H1 (cell line): ENCODE measurements around the gene CACNA1A. TPM values are rescaled to one million over a fixed set of nuclear protein-coding genes. Genes with fewer than 3 reads are reported as not detected.

Experiments
- CTCF ChIA-PET: fragments of 300-600 bp; sonication (Branson Sonifier 250); formaldehyde crosslinking; loops from one replicate; lab custom pipeline; 2021; ENCODE audit not compliant: partially characterized antibody; lab: Charles Lee
- POLR2A ChIA-PET: fragments of 300-600 bp; sonication (Branson Sonifier 250); formaldehyde crosslinking; loops from one replicate; lab custom pipeline; 2021; ENCODE audit warnings: inconsistent platforms; ENCODE audit not compliant: partially characterized antibody; lab: Charles Lee
- DNase-seq, 2 experiments: peaks; one replicate each; pipeline versions ENCODE4 v3.0.0 to v3.0.0-alpha.2; 2010 to 2022; ENCODE audit warnings: low spot score in 2 of 2, low read depth in 1 of 2, mixed read lengths in 1 of 2
- FAIRE-seq: peaks from 2 replicates; lab custom pipeline; 2011; peaks lifted over from hg19 to GRCh38; lab: Jason Lieb, UNC
- H2AFZ ChIP-seq: 2 replicates; pipeline ENCODE4 v1.8.1; 2012; ENCODE audit warnings: low read length, inconsistent platforms
- H2AK5ac ChIP-seq: 2 replicates; pipeline ENCODE4 v1.6.1; 2013; ENCODE audit warnings: low read depth, low read length
- H2BK120ac ChIP-seq: replicated peaks from 2 replicates; pipeline ENCODE3; 2013; ENCODE audit warnings: low read depth, low read length, inconsistent platforms
- H2BK12ac ChIP-seq: 2 replicates; pipeline ENCODE4 v1.6.1; 2013; ENCODE audit warnings: low read depth, low read length
- H2BK15ac ChIP-seq: 2 replicates; pipeline ENCODE4 v1.6.1; 2013; ENCODE audit warnings: low read length
- H2BK20ac ChIP-seq: 2 replicates; pipeline ENCODE4 v1.6.1; 2013; ENCODE audit warnings: low read length
- H2BK5ac ChIP-seq: 2 replicates; pipeline ENCODE4 v1.6.1; 2013; ENCODE audit warnings: low read depth, low read length
- H3K14ac ChIP-seq: 2 replicates; pipeline ENCODE4 v1.6.1; 2013; ENCODE audit warnings: inconsistent platforms; ENCODE audit not compliant: insufficient read length
- H3K18ac ChIP-seq: 2 replicates; pipeline ENCODE4 v1.6.1; 2013; ENCODE audit warnings: low read length; ENCODE audit errors: extremely low read depth
- H3K23ac ChIP-seq: 2 replicates; pipeline ENCODE4 v1.6.1; 2013; ENCODE audit warnings: inconsistent platforms; ENCODE audit not compliant: insufficient read length
- H3K23me2 ChIP-seq: 2 replicates; pipeline ENCODE4 v1.6.1; 2013; ENCODE audit warnings: low read depth, low read length
- H3K27ac ChIP-seq: 2 replicates; pipeline ENCODE4 v1.6.1; 2011; ENCODE audit warnings: low read depth, low read length, inconsistent platforms
- H3K27me3 ChIP-seq, 4 experiments: replicated peaks in 1 of 4; 1 replicate in 1 of 4; 2 replicates in 3 of 4; pipeline versions ENCODE4 v1.6.1 to v1.8.1; 2011 to 2013; ENCODE audit warnings: low read length in 3 of 4, mild to moderate bottlenecking in 3 of 4, inconsistent platforms in 2 of 4, mixed read lengths in 2 of 4, moderate library complexity in 1 of 4; ENCODE audit not compliant: control insufficient read depth in 3 of 4, insufficient read depth in 3 of 4; ENCODE audit errors: extremely low read depth in 1 of 4
- H3K36me3 ChIP-seq, 4 experiments: 2 replicates each; pipeline versions ENCODE4 v1.6.1 to v1.8.1; 2011 to 2013; ENCODE audit warnings: mild to moderate bottlenecking in 4 of 4, low read length in 3 of 4, moderate library complexity in 2 of 4, control low read depth in 1 of 4, inconsistent platforms in 1 of 4; ENCODE audit not compliant: insufficient read depth in 4 of 4, control insufficient read depth in 2 of 4
- H3K4ac ChIP-seq: replicated peaks from 2 replicates; pipeline ENCODE3; 2013; ENCODE audit warnings: low read length, low read depth, mixed read lengths, inconsistent platforms; ENCODE audit not compliant: insufficient read length
- H3K4me1 ChIP-seq, 4 experiments: replicated peaks in 1 of 4; 1 replicate in 1 of 4; 2 replicates in 3 of 4; pipeline versions ENCODE4 v1.6.1 to v1.8.1; 2011 to 2013; ENCODE audit warnings: low read length in 3 of 4, inconsistent platforms in 2 of 4, mixed read lengths in 1 of 4; ENCODE audit not compliant: insufficient read depth in 4 of 4, control insufficient read depth in 3 of 4
- H3K4me2 ChIP-seq, 2 experiments: 2 replicates each; pipeline versions ENCODE4 v1.6.1 to v1.8.1; 2011 to 2013; ENCODE audit warnings: low read depth in 2 of 2, low read length in 2 of 2, control low read depth in 1 of 2, inconsistent platforms in 1 of 2, mild to moderate bottlenecking in 1 of 2; ENCODE audit not compliant: insufficient read depth in 1 of 2
- H3K4me3 ChIP-seq, 4 experiments: fragments of 200-600, 300-600 bp in 1 of 4; sonication (generic), shearing (Covaris generic), sonication (Bioruptor Twin) in 1 of 4; 2 replicates each; pipeline versions ENCODE4 v1.5.1 to v1.8.1; 2011 to 2016; ENCODE audit warnings: low read length in 4 of 4, low read depth in 3 of 4, control low read depth in 2 of 4, inconsistent platforms in 2 of 4, mild to moderate bottlenecking in 2 of 4, mixed read lengths in 1 of 4, moderate library complexity in 1 of 4; ENCODE audit not compliant: insufficient read depth in 2 of 4; ENCODE audit errors: extremely low read depth in 1 of 4
- H3K56ac ChIP-seq: replicated peaks from 2 replicates; pipeline ENCODE3; 2013; ENCODE audit warnings: low read depth, mild to moderate bottlenecking, mixed read lengths, low read length, inconsistent platforms; ENCODE audit not compliant: insufficient read length
- H3K79me1 ChIP-seq: 2 replicates; pipeline ENCODE4 v1.6.1; 2013; ENCODE audit warnings: low read depth, low read length, control low read depth
- H3K79me2 ChIP-seq, 2 experiments: 2 replicates each; pipeline versions ENCODE4 v1.6.1 to v1.8.1; 2012 to 2013; ENCODE audit warnings: low read length in 2 of 2, mild to moderate bottlenecking in 2 of 2, inconsistent platforms in 1 of 2; ENCODE audit not compliant: insufficient read depth in 2 of 2, control insufficient read depth in 1 of 2
- H3K9ac ChIP-seq, 4 experiments: replicated peaks in 1 of 4; 1 replicate in 1 of 4; 2 replicates in 3 of 4; pipeline versions ENCODE4 v1.6.1 to v1.8.1; 2011 to 2013; ENCODE audit warnings: low read depth in 3 of 4, low read length in 3 of 4, control low read depth in 2 of 4, mild to moderate bottlenecking in 2 of 4, moderate library complexity in 2 of 4, inconsistent platforms in 1 of 4; ENCODE audit errors: extremely low read depth in 1 of 4
- H3K9me3 ChIP-seq, 2 experiments: 2 replicates each; pipeline versions ENCODE4 v1.6.1 to v1.8.1; 2012 to 2013; ENCODE audit warnings: mild to moderate bottlenecking in 2 of 2, moderate library complexity in 2 of 2, control low read depth in 1 of 2, inconsistent platforms in 1 of 2, low read depth in 1 of 2, low read length in 1 of 2, mixed read lengths in 1 of 2; ENCODE audit not compliant: insufficient read depth in 2 of 2
- H4K20me1 ChIP-seq, 2 experiments: replicated peaks in 1 of 2; 2 replicates each; pipeline versions ENCODE3 to v1.8.1; 2011 to 2013; ENCODE audit warnings: inconsistent platforms in 2 of 2, low read length in 2 of 2, mild to moderate bottlenecking in 1 of 2; ENCODE audit not compliant: insufficient read depth in 2 of 2, control insufficient read depth in 1 of 2
- H4K5ac ChIP-seq: 2 replicates; pipeline ENCODE4 v1.6.1; 2013; ENCODE audit warnings: low read length, low read depth, mixed read lengths, inconsistent platforms; ENCODE audit not compliant: insufficient read length
- H4K8ac ChIP-seq: 2 replicates; pipeline ENCODE4 v1.8.0; 2013; ENCODE audit warnings: mild to moderate bottlenecking, moderate library complexity, low read length, inconsistent platforms; ENCODE audit not compliant: insufficient read depth; ENCODE audit errors: extremely low read depth
- H4K91ac ChIP-seq: replicated peaks from 2 replicates; pipeline ENCODE3; 2013; ENCODE audit warnings: low read length, mixed read lengths, inconsistent platforms; ENCODE audit not compliant: insufficient read length
- CBX8 ChIP-seq: fragments of 300-800, 300-1000 bp; sonication (generic); IDR thresholded peaks from 2 replicates; pipeline ENCODE4 v1.7.1; 2016; ENCODE audit warnings: low read depth, low read length, borderline replicate concordance
- CTCF ChIP-seq, 3 experiments: IDR thresholded peaks; 1 replicate in 2 of 3; 2 replicates in 1 of 3; pipeline versions ENCODE4 v1.5.1 to v1.6.1; 2011; ENCODE audit warnings: low read length in 3 of 3, mild to moderate bottlenecking in 3 of 3, inconsistent platforms in 2 of 3, low read depth in 1 of 3, moderate library complexity in 1 of 3; ENCODE audit not compliant: insufficient read depth in 1 of 3; ENCODE audit errors: control extremely low read depth in 1 of 3
- JUND ChIP-seq: IDR thresholded peaks from 2 replicates; pipeline ENCODE4 v1.6.1; 2011; ENCODE audit warnings: mild to moderate bottlenecking, improper control_type of control experiment, low read length
- PHF8 ChIP-seq: fragments of 200-600 bp; sonication (generic); conservative IDR thresholded peaks from 2 replicates; pipeline ENCODE4 v1.7.1; 2012; ENCODE audit warnings: low read depth, mild to moderate bottlenecking, inconsistent platforms, low read length, moderate library complexity
- YY1 ChIP-seq: IDR thresholded peaks from 2 replicates; pipeline ENCODE4 v1.6.1; 2011; ENCODE audit warnings: low read depth, mild to moderate bottlenecking, low read length
- WGBS, 2 experiments: shearing (Covaris generic) in 1 of 2; methylation state at CpG; one replicate each; pipeline versions ENCODE4 v1.1.6 to v1.1.7; 2013 to 2015; ENCODE audit warnings: low lambda C conversion rate in 2 of 2, mixed read lengths in 2 of 2, inconsistent platforms in 1 of 2, low coverage in 1 of 2, missing lambda C conversion rate in 1 of 2; ENCODE audit not compliant: insufficient replicate concordance in 2 of 2, insufficient coverage in 1 of 2, insufficient read length in 1 of 2; ENCODE audit errors: extremely low coverage in 1 of 2, missing lambda C conversion rate in 1 of 2; 5-methylcytosine and 5-hydroxymethylcytosine counted together
- polyA plus RNA-seq, 7 experiments: library from polyadenylated mRNA; depleted of rRNA in 3 of 7; stranded (reverse) in 5 of 7; unstranded in 2 of 7; fragments of >200 nt in 5 of 7; fragments of 200-250 nt in 2 of 7; gene quantifications; 1 replicate in 5 of 7; 2 replicates in 1 of 7; 4 replicates in 1 of 7; pipeline versions ENCODE4 v1.2.1 to v1.2.3, GENCODE V29; 2011 to 2013; ENCODE audit warnings: missing spikeins in 2 of 7, mixed read lengths in 2 of 7
- total RNA-seq: library from RNA; stranded (reverse); fragmentation: NEBNext Ultra II Directional; extraction: Animal tissue kit (Norgen Biotek cat#: 25700); gene quantifications from 2 replicates; pipeline ENCODE4 v1.2.1, GENCODE V29; 2021
- TF ChIP-seq, protein P1 (sequence below): IDR thresholded peaks from 2 replicates; pipeline ENCODE4 v1.6.1; 2011; ENCODE audit warnings: low read length, improper control_type of control experiment

CACNA1A gene
- total and polyA plus RNA-seq, 2 of the 8 experiments (the other 6 are each of a cell fraction or from before 2014, with no cell fraction given) = 10.7 to 25.3 TPM

DNA sequence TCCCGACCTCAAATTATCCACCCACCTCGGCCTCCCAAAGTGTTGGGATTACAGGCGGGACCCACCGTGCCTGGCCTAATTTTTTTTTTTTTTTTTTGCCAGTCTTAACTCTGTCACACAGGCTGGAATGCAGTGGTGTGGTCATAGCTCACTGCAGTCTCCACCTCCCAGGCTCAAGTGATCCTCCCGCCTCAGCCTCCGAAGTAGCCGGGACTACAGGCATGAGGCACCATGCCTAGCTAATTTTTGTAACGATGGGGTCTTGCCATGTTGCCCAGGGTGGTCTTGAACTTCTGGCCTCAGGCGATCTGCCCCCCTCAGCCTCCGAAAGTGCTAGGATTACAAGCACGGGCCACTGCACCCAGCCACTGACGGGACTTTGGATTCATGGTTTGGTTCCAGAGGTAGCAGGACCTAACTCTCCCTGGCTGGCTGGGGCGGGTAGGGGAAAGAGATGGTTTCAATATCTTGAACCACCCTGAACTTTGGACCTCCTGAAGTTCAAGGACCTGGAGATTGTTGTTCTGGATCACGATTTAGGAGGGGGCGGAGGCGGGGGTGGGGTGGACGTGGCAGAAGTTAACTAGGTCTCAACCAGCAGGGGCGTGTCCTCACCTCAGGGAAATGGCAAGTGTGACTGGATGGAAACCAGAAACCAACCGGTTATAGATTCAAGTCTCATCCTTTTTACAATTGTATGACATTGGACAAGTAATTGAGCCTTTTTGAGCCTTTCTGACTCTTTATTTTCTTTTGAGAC, 315.3 kb downstream of the CACNA1A start:
- TF ChIP-seq JUND (no peak), YY1 (no peak), CTCF (IDR thresholded peaks at IDR 0.05; ENCODE audit: control extremely low read depth in 1 of 3, insufficient read depth in 1 of 3, low read depth in 1 of 3, low read length in 3 of 3) (peak in 1 of 3 experiments; percentile 8; a peak in 1 of 4 replicates), PHF8 (no peak), CBX8 (no peak)
- TF ChIP-seq, protein P1, sequence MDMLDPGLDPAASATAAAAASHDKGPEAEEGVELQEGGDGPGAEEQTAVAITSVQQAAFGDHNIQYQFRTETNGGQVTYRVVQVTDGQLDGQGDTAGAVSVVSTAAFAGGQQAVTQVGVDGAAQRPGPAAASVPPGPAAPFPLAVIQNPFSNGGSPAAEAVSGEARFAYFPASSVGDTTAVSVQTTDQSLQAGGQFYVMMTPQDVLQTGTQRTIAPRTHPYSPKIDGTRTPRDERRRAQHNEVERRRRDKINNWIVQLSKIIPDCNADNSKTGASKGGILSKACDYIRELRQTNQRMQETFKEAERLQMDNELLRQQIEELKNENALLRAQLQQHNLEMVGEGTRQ = no peak
- TF ChIP-seq, all 59 proteins: peak for 1
- no peaks in the 10 kb centered on the region for H3K79me2 ChIP-seq
- H3K4ac ChIP-seq = no peak overlapping the region
- H3K56ac ChIP-seq = no peak overlapping the region
- CTCF ChIA-PET = interaction anchor here (0.6 to 1.3 kb wide), 2 partner anchors 57 to 87 kb away, joined by 4 read pairs; no protein-coding TSS in a partner anchor
- peak overlapping the region; percentile 32; the same call in 1 of the 2 replicates for H3K18ac ChIP-seq
- no peak overlapping the region for H4K8ac ChIP-seq
- POLR2A ChIA-PET = interaction anchor here (0.6 to 1.6 kb wide), 5 partner anchors 9 to 1168 kb away, joined by 3 to 5 read pairs (median 4); no protein-coding TSS in a partner anchor
- 86% methylated on average over 17 of the region's 19 CpGs; no CpG with 5 or more reads in 1 of the 2 experiments for WGBS, 2 experiments
- no peak overlapping the region for H4K5ac ChIP-seq
- no peaks in the 10 kb centered on the region; a peak in 2 of 7 replicates for H3K4me1 ChIP-seq
- no peaks in the 10 kb centered on the region for H3K27me3 ChIP-seq
- DNase-seq (no peak), FAIRE-seq (no peak)
- no peak overlapping the region for H3K4me3 ChIP-seq
- no peak overlapping the region for H2BK5ac ChIP-seq
- no peak overlapping the region for H3K14ac ChIP-seq
- no peak overlapping the region for H4K91ac ChIP-seq
- H3K23me2 ChIP-seq = no peaks in the 10 kb centered on the region
- 0 out of 2 replicates have a peak overlapping the region, but pooled peaks have one; percentile 5 for H2BK15ac ChIP-seq
- no peaks in the 10 kb centered on the region for H4K20me1 ChIP-seq
- H3K36me3 ChIP-seq = no peaks in the 10 kb centered on the region
- H3K9me3 ChIP-seq = no peaks in the 10 kb centered on the region; a peak in 1 of 4 replicates
- no peak overlapping the region for H2AK5ac ChIP-seq
- H2BK20ac ChIP-seq = no peak overlapping the region
- no peak overlapping the region for H2AFZ ChIP-seq
- no peak overlapping the region for H2BK120ac ChIP-seq
- H3K4me2 ChIP-seq = no peak overlapping the region
- no peak overlapping the region for H3K9ac ChIP-seq
- H2BK12ac ChIP-seq = 0 out of 2 replicates have a peak overlapping the region, but pooled peaks have one; percentile 39
- H3K79me1 ChIP-seq = no peaks in the 10 kb centered on the region
- H3K23ac ChIP-seq = no peak overlapping the region
- H3K27ac ChIP-seq = no peak overlapping the region
